B cell (primary cell): ENCODE measurements around the gene AP3D1. TPM values are rescaled to one million over a fixed set of nuclear protein-coding genes. Genes with fewer than 3 reads are reported as not detected.
"Not testable (repeated sequence)": the region's sequence is repeated elsewhere in the genome, so short reads cannot be mapped to it uniquely, and the experiment has no call there.

ENCODE experiments used
- ATAC-seq: fragments of 200-7000 bp; cut with Tn5 transposase; one replicate; pipeline ENCODE4 v1.10.0; 2021; ENCODE audit warnings: low read depth, mild to moderate bottlenecking, moderate number of reproducible peaks, moderate library complexity
- CTCF ChIA-PET: fragments of 350-600 bp; sonication (Branson Sonifier 250); formaldehyde crosslinking; loops from one replicate; lab custom pipeline; 2021; ENCODE audit warnings: antibody characterized with exemption, inconsistent platforms; lab: Charles Lee
- POLR2A ChIA-PET: fragments of 350-600 bp; sonication (Branson Sonifier 250); formaldehyde crosslinking; loops from one replicate; lab custom pipeline; 2021; ENCODE audit warnings: antibody characterized with exemption; lab: Charles Lee
- DNase-seq: peaks from one replicate; pipeline ENCODE4 v3.0.0; 2013
- H2AFZ ChIP-seq: 2 replicates; pipeline ENCODE4 v1.6.1; 2012; ENCODE audit warnings: mild to moderate bottlenecking, low read depth, low read length; ENCODE audit not compliant: insufficient read depth, poor library complexity, severe bottlenecking
- H3K27ac ChIP-seq, 2 donors: 1 replicate in 1 of 2; 2 replicates in 1 of 2; pipeline ENCODE4 v1.5.1; 2012 to 2013; ENCODE audit warnings: low read length in 2 of 2, mild to moderate bottlenecking in 2 of 2, moderate library complexity in 1 of 2
- H3K27me3 ChIP-seq, 4 experiments: fragments of 200-600 bp in 1 of 4; sonication (generic) in 1 of 4; replicated peaks in 1 of 4; 1 replicate in 2 of 4; 2 replicates in 2 of 4; pipeline versions ENCODE4 v1.6.1 to v1.7.0; 2013 to 2016; ENCODE audit warnings: low read length in 3 of 4, mild to moderate bottlenecking in 2 of 4, mixed read lengths in 1 of 4, moderate library complexity in 1 of 4; ENCODE audit not compliant: insufficient read depth in 4 of 4, control insufficient read depth in 3 of 4; ENCODE audit errors: control extremely low read depth in 1 of 4
- H3K36me3 ChIP-seq, 2 experiments: replicated peaks in 1 of 2; 1 replicate in 1 of 2; 2 replicates in 1 of 2; pipeline versions ENCODE4 v1.6.1 to v1.7.1; 2013; ENCODE audit warnings: low read length in 1 of 2; ENCODE audit not compliant: insufficient read depth in 2 of 2, control insufficient read depth in 1 of 2; ENCODE audit errors: control extremely low read depth in 1 of 2, extremely low read depth in 1 of 2
- H3K4me1 ChIP-seq, 2 donors: fragments of 200-600 bp in 1 of 2; sonication (generic) in 1 of 2; 1 replicate in 1 of 2; 2 replicates in 1 of 2; pipeline versions ENCODE4 v1.5.1 to v1.6.1; 2013 to 2017; ENCODE audit warnings: low read length in 2 of 2; ENCODE audit not compliant: control insufficient read depth in 2 of 2, insufficient read depth in 2 of 2
- H3K4me2 ChIP-seq: replicated peaks from 2 replicates; pipeline ENCODE3; 2012; ENCODE audit warnings: mild to moderate bottlenecking, low read depth, low read length; ENCODE audit not compliant: poor library complexity, severe bottlenecking
- H3K4me3 ChIP-seq, 5 experiments: fragments of 200-600 bp in 1 of 5; sonication (generic) in 1 of 5; 1 replicate in 3 of 5; 2 replicates in 2 of 5; pipeline versions ENCODE4 v1.5.1 to v1.7.0; 2011 to 2016; ENCODE audit warnings: low read length in 4 of 5, mild to moderate bottlenecking in 4 of 5, low read depth in 2 of 5, control low read depth in 1 of 5, moderate library complexity in 1 of 5; ENCODE audit not compliant: insufficient read depth in 1 of 5; ENCODE audit errors: control extremely low read depth in 1 of 5, extremely low read depth in 1 of 5
- H3K79me2 ChIP-seq: fragments of 200-600 bp; sonication (generic); one replicate; pipeline ENCODE4 v1.6.0; 2016; ENCODE audit warnings: low read length; ENCODE audit not compliant: control insufficient read depth, insufficient read depth
- H3K9ac ChIP-seq: fragments of 200-600 bp; sonication (generic); 2 replicates; pipeline ENCODE4 v1.6.1; 2017; ENCODE audit warnings: mild to moderate bottlenecking, low read length, moderate library complexity
- H3K9me3 ChIP-seq, 3 donors: one replicate each; pipeline versions ENCODE4 v1.6.1 to v1.7.1; 2013; ENCODE audit warnings: low read length in 2 of 3; ENCODE audit not compliant: control insufficient read depth in 2 of 3, insufficient read depth in 1 of 3; ENCODE audit errors: control extremely low read depth in 1 of 3
- H4K20me1 ChIP-seq: 2 replicates; pipeline ENCODE4 v1.6.0; 2012; ENCODE audit warnings: mild to moderate bottlenecking, low read length; ENCODE audit not compliant: insufficient read depth, control insufficient read depth, poor library complexity, severe bottlenecking
- H3K27ac Mint-ChIP-seq: one replicate; pipeline ENCODE4 v1.8.0; 2021; ENCODE audit warnings: mixed read lengths
- H3K27me3 Mint-ChIP-seq: one replicate; pipeline ENCODE4 v1.8.0; 2021; ENCODE audit warnings: mixed read lengths
- H3K4me1 Mint-ChIP-seq: one replicate; pipeline ENCODE4 v1.8.0; 2021; ENCODE audit warnings: mixed read lengths
- H3K4me3 Mint-ChIP-seq: one replicate; pipeline ENCODE4 v1.8.0; 2021; ENCODE audit warnings: mixed read lengths
- H3K9me3 Mint-ChIP-seq: one replicate; pipeline ENCODE4 v1.8.0; 2022; ENCODE audit warnings: mixed read lengths; ENCODE audit not compliant: insufficient read depth
- CTCF ChIP-seq: fragments of 200-600 bp; IDR thresholded peaks from one replicate; pipeline ENCODE4 v1.8.0; 2022; ENCODE audit warnings: antibody characterized with exemption, mild to moderate bottlenecking
- EZH2 ChIP-seq: IDR thresholded peaks from 2 replicates; pipeline ENCODE4 v1.6.1; 2012; ENCODE audit warnings: borderline replicate concordance, low read depth, mild to moderate bottlenecking, moderate library complexity, low read length; ENCODE audit not compliant: insufficient read depth, poor library complexity, severe bottlenecking
- WGBS: methylation state at CpG from one replicate; pipeline ENCODE4 v1.1.5; 2013; ENCODE audit warnings: missing lambda C conversion rate; ENCODE audit not compliant: insufficient coverage; 5-methylcytosine and 5-hydroxymethylcytosine counted together
- intact Hi-C: fragments of 100-400 bp; cut with micrococcal nuclease; formaldehyde crosslinking; loops from one replicate; pipeline ENCODE4 v1.10.0; 2022
- polyA plus RNA-seq: library from polyadenylated mRNA; depleted of rRNA; stranded (reverse); fragments of >200 nt; gene quantifications from 2 replicates; pipeline ENCODE4 v1.2.3, GENCODE V29; 2012
- total RNA-seq, 2 donors: library from RNA; stranded (reverse); fragments of 120-200 nt in 1 of 2; gene quantifications; 1 replicate in 1 of 2; 2 replicates in 1 of 2; pipeline versions ENCODE4 v1.2.3 to v1.2.4, GENCODE V29; 2013 to 2022

AP3D1 gene
- total and polyA plus RNA-seq, 2 donors (not counting 1 experiment from before 2014, with no cell fraction given) = 96.4 to 114 TPM

- H2AFZ ChIP-seq, H3K27ac Mint-ChIP-seq, H3K27ac ChIP-seq, DNase-seq, intact Hi-C loops, H3K9me3 ChIP-seq, H3K27me3 ChIP-seq, H3K4me3 Mint-ChIP-seq, H3K4me1 Mint-ChIP-seq, H3K27me3 Mint-ChIP-seq, H3K4me1 ChIP-seq, H3K9ac ChIP-seq, H3K4me2 ChIP-seq, ATAC-seq, H3K4me3 ChIP-seq, H3K9me3 Mint-ChIP-seq: not testable (repeated sequence)
- Histone ChIP-seq H3K79me2 (peaks cover 54% of the 10 kb centered on the region), H3K36me3 (peaks cover 0 to 59% of the 10 kb centered on the region in 2 experiments), H4K20me1 (peaks cover 57% of the 10 kb centered on the region)
- ChIA-PET CTCF (interaction anchor here (0.6 to 1.0 kb wide), 2 partner anchors 20 to 260 kb away, joined by 3 to 4 read pairs; no protein-coding TSS in a partner anchor), POLR2A (interaction anchor here (0.5 to 0.6 kb wide), 2 partner anchors 23 to 58 kb away, joined by 4 to 7 read pairs; no protein-coding TSS in a partner anchor)
- 96% methylated on average over 63 of the region's 67 CpGs for WGBS
Measured at GRCh38 chr19:2131012-2131975, 20.1 kb downstream of the AP3D1 start.

GRCh38 chr19:2129892-2130770, 21.2 kb downstream of the AP3D1 start:
- no peak overlapping the region for H3K4me2 ChIP-seq
- no peak overlapping the region for H3K27ac ChIP-seq
- WGBS = 97% methylated on average over 22 of the region's 28 CpGs
- no peaks in the 10 kb centered on the region for H3K4me1 Mint-ChIP-seq
- ATAC-seq (no peak), DNase-seq (no peak)
- H3K27me3 ChIP-seq = no peaks in the 10 kb centered on the region
- H3K27me3 Mint-ChIP-seq = no peaks in the 10 kb centered on the region
- TF ChIP-seq CTCF (no peak), EZH2 (no peak)
- no peaks in the 10 kb centered on the region for H3K4me1 ChIP-seq
- H3K4me3 ChIP-seq = no peak overlapping the region
- H2AFZ ChIP-seq = no peak overlapping the region
- peaks cover 43% of the 10 kb centered on the region for H3K79me2 ChIP-seq
- H3K27ac Mint-ChIP-seq = no peak overlapping the region
- ChIA-PET POLR2A (no interaction called here), CTCF (interaction anchor here (0.5 to 0.6 kb wide), 2 partner anchors 8 to 261 kb away, joined by 3 to 4 read pairs; no protein-coding TSS in a partner anchor)
- H3K36me3 ChIP-seq = peaks cover 0 to 62% of the 10 kb centered on the region in 2 experiments
- H3K4me3 Mint-ChIP-seq = no peak overlapping the region
- no peaks in the 10 kb centered on the region for H3K9me3 Mint-ChIP-seq
- H3K9me3 ChIP-seq = no peaks in the 10 kb centered on the region
- intact Hi-C loops = no loop called here
- peaks cover 46% of the 10 kb centered on the region for H4K20me1 ChIP-seq
- no peak overlapping the region for H3K9ac ChIP-seq
